Astrocyte (in vitro differentiated cells and primary cell): Measurements from ENCODE around the gene WNT1. TPM values are rescaled to one million over a fixed set of nuclear protein-coding genes. Genes with fewer than 3 reads are reported as not detected.

Experiments used
- DNase-seq: peaks from one replicate; pipeline ENCODE4 v3.0.0-alpha.2; 2010; ENCODE audit warnings: low read depth
- FAIRE-seq: peaks from 2 replicates; lab custom pipeline; 2011; peaks lifted over from hg19 to GRCh38; lab: Jason Lieb, UNC
- H2AFZ ChIP-seq: 2 replicates; pipeline ENCODE4 v1.6.0; 2012; ENCODE audit warnings: low read depth, low read length, inconsistent platforms
- H3K27ac ChIP-seq: 2 replicates; pipeline ENCODE4 v1.5.1; 2011; ENCODE audit warnings: low read depth, low read length, inconsistent platforms
- H3K27me3 ChIP-seq: 2 replicates; pipeline ENCODE4 v1.6.0; 2011; ENCODE audit warnings: low read length, inconsistent platforms; ENCODE audit not compliant: insufficient read depth
- H3K36me3 ChIP-seq: 2 replicates; pipeline ENCODE4 v1.5.1; 2011; ENCODE audit warnings: low read length, inconsistent platforms; ENCODE audit not compliant: insufficient read depth
- H3K4me1 ChIP-seq: 2 replicates; pipeline ENCODE4 v1.5.1; 2011; ENCODE audit warnings: low read length, inconsistent platforms; ENCODE audit not compliant: insufficient read depth
- H3K4me2 ChIP-seq: 2 replicates; pipeline ENCODE4 v1.6.0; 2012; ENCODE audit warnings: low read length, inconsistent platforms
- H3K4me3 ChIP-seq: 2 replicates; pipeline ENCODE4 v1.5.1; 2011; ENCODE audit warnings: low read depth, mild to moderate bottlenecking, low read length, inconsistent platforms; ENCODE audit not compliant: insufficient read depth
- H3K79me2 ChIP-seq: 2 replicates; pipeline ENCODE4 v1.6.0; 2012; ENCODE audit warnings: mild to moderate bottlenecking, low read length, inconsistent platforms; ENCODE audit not compliant: insufficient read depth
- H3K9ac ChIP-seq: 2 replicates; pipeline ENCODE4 v1.6.0; 2012; ENCODE audit warnings: mild to moderate bottlenecking, low read length, inconsistent platforms
- H3K9me3 ChIP-seq: 2 replicates; pipeline ENCODE4 v1.5.1; 2012; ENCODE audit warnings: low read depth, mild to moderate bottlenecking, low read length, inconsistent platforms; ENCODE audit not compliant: insufficient read depth
- H4K20me1 ChIP-seq: 2 replicates; pipeline ENCODE4 v1.6.0; 2012; ENCODE audit warnings: low read length, inconsistent platforms; ENCODE audit not compliant: insufficient read depth
- H3K27ac Mint-ChIP-seq: one replicate; pipeline ENCODE4 v1.8.0; 2021; ENCODE audit warnings: mild to moderate bottlenecking, mixed read lengths; ENCODE audit not compliant: unreplicated experiment
- H3K27me3 Mint-ChIP-seq: one replicate; pipeline ENCODE4 v1.8.0; 2021; ENCODE audit warnings: low read depth, mixed read lengths; ENCODE audit not compliant: unreplicated experiment
- H3K36me3 Mint-ChIP-seq: one replicate; pipeline ENCODE4 v1.8.0; 2021; ENCODE audit warnings: low read depth, mixed read lengths; ENCODE audit not compliant: unreplicated experiment
- H3K4me1 Mint-ChIP-seq: one replicate; pipeline ENCODE4 v1.8.0; 2021; ENCODE audit warnings: low read depth, mixed read lengths; ENCODE audit not compliant: unreplicated experiment
- H3K4me3 Mint-ChIP-seq: one replicate; pipeline ENCODE4 v1.8.0; 2021; ENCODE audit warnings: mild to moderate bottlenecking, moderate library complexity, mixed read lengths; ENCODE audit not compliant: unreplicated experiment
- H3K9me3 Mint-ChIP-seq: one replicate; pipeline ENCODE4 v1.8.0; 2021; ENCODE audit warnings: mild to moderate bottlenecking, mixed read lengths; ENCODE audit not compliant: unreplicated experiment
- CTCF ChIP-seq: IDR thresholded peaks from 2 replicates; pipeline ENCODE4 v1.5.1; 2011; ENCODE audit warnings: low read depth, mild to moderate bottlenecking, inconsistent platforms, low read length, moderate library complexity; ENCODE audit not compliant: insufficient read depth
- EZH2 ChIP-seq: IDR thresholded peaks from 2 replicates; pipeline ENCODE4 v1.6.1; 2012; ENCODE audit warnings: mild to moderate bottlenecking, low read length, inconsistent platforms; ENCODE audit not compliant: insufficient read depth
- total RNA-seq: library from RNA; stranded (reverse); gene quantifications from 2 replicates; pipeline ENCODE4 v1.2.1, GENCODE V29; 2021

Gene WNT1
- total RNA-seq, 1 donor from 2014 or later, result not detected

- Mint-ChIP-seq H3K36me3 (peaks cover 7% of the 10 kb centered on the region), H3K4me1 (peaks cover 21% of the 10 kb centered on the region), H3K4me3 (peak overlapping the region; percentile 57), H3K9me3 (no peaks in the 10 kb centered on the region), H3K27ac (no peak overlapping the region), H3K27me3 (no peaks in the 10 kb centered on the region)
- Histone ChIP-seq H4K20me1 (peaks cover 70% of the 10 kb centered on the region), H3K4me3 (no peak overlapping the region), H3K36me3 (peaks cover 17% of the 10 kb centered on the region), H2AFZ (no peak overlapping the region), H3K79me2 (peaks cover 78% of the 10 kb centered on the region), H3K4me2 (no peak overlapping the region), H3K27me3 (no peaks in the 10 kb centered on the region), H3K9me3 (no peaks in the 10 kb centered on the region), H3K9ac (no peak overlapping the region), H3K4me1 (peaks cover 15% of the 10 kb centered on the region), H3K27ac (no peak overlapping the region)
- FAIRE-seq, result no peak
- TF ChIP-seq CTCF (no peak), EZH2 (no peak)
- no peak for DNase-seq
These were observed 24.1 kb upstream of the WNT1 start for GRCh38 chr12:48954061-48954460.

- H3K27ac ChIP-seq, result no peak overlapping the region
- no peak for FAIRE-seq
- peak overlapping the region; percentile 93 for H3K4me2 ChIP-seq
- peaks cover 7% of the 10 kb centered on the region for H3K36me3 Mint-ChIP-seq
- TF ChIP-seq CTCF (no peak), EZH2 (no peak)
- H3K4me3 ChIP-seq, result no peak overlapping the region
- H3K36me3 ChIP-seq, result peaks cover 17% of the 10 kb centered on the region
- no peaks in the 10 kb centered on the region for H3K9me3 Mint-ChIP-seq
- peaks cover 71% of the 10 kb centered on the region for H3K79me2 ChIP-seq
- H3K27ac Mint-ChIP-seq, result no peak overlapping the region
- H3K9me3 ChIP-seq, result no peaks in the 10 kb centered on the region
- peaks cover 63% of the 10 kb centered on the region for H4K20me1 ChIP-seq
- no peak overlapping the region for H2AFZ ChIP-seq
- H3K9ac ChIP-seq, result no peak overlapping the region
- DNase-seq, result no peak
- H3K4me1 ChIP-seq, result peaks cover 15% of the 10 kb centered on the region
- H3K27me3 ChIP-seq, result no peaks in the 10 kb centered on the region
- H3K4me3 Mint-ChIP-seq, result peak overlapping the region; percentile 97
- no peaks in the 10 kb centered on the region for H3K27me3 Mint-ChIP-seq
- H3K4me1 Mint-ChIP-seq, result peaks cover 21% of the 10 kb centered on the region
These were observed 23.2 kb upstream of the WNT1 start for GRCh38 chr12:48954841-48955501.
